Uterus (tissue), 4 donors: ENCODE data around the gene AP1B1. TPM values are rescaled to one million over a fixed set of nuclear protein-coding genes. Genes with fewer than 3 reads are reported as not detected.
"Not testable (repeated sequence)": the region's sequence is repeated elsewhere in the genome, so short reads cannot be mapped to it uniquely, and the experiment has no call there.

Experiments used
- DNase-seq, 2 donors: peaks; one replicate each; pipeline ENCODE4 v3.0.0-alpha.2; 2019 to 2020
- H3K27ac ChIP-seq, 2 donors: fragments of 200-600 bp; sonication (generic); 1 replicate in 1 of 2; 2 replicates in 1 of 2; pipeline ENCODE4 v1.5.1; 2016 to 2018
- H3K27me3 ChIP-seq, 2 donors: fragments of 200-600 bp; sonication (generic); one replicate each; pipeline ENCODE4 v1.5.1; 2018 to 2019; ENCODE audit warnings: control low read depth in 1 of 2
- H3K36me3 ChIP-seq, 2 donors: fragments of 200-600 bp; sonication (generic); one replicate each; pipeline ENCODE4 v1.5.1; 2019; ENCODE audit warnings: control low read depth in 1 of 2
- H3K4me1 ChIP-seq, 2 donors: fragments of 200-600 bp; sonication (generic); one replicate each; pipeline ENCODE4 v1.5.1; 2018 to 2019; ENCODE audit warnings: control low read depth in 1 of 2
- H3K4me3 ChIP-seq, 2 donors: fragments of 200-600 bp; sonication (generic); 1 replicate in 1 of 2; 2 replicates in 1 of 2; pipeline ENCODE4 v1.5.1; 2018 to 2019; ENCODE audit warnings: mild to moderate bottlenecking in 1 of 2
- H3K9me3 ChIP-seq, 2 donors: fragments of 200-600 bp; sonication (generic); one replicate each; pipeline ENCODE4 v1.5.1; 2019; ENCODE audit warnings: control low read depth in 1 of 2
- POLR2A ChIP-seq, 2 donors: fragments of 450-650 bp; IDR thresholded peaks; one replicate each; pipeline ENCODE4 v1.6.1; 2016; ENCODE audit warnings: antibody characterized with exemption in 2 of 2, mild to moderate bottlenecking in 1 of 2, moderate library complexity in 1 of 2
- intact Hi-C: fragments of 100-400 bp; cut with DNase I; formaldehyde crosslinking; loops from one replicate; pipeline ENCODE4 v1.15.1; 2023; ENCODE audit warnings: low total_unique reads
- total RNA-seq, 4 donors: library from RNA; depleted of rRNA in 3 of 4; stranded (reverse); fragments of >200 nt in 3 of 4; gene quantifications; one replicate each; pipeline versions ENCODE4 v1.1.0 to v1.2.4, GENCODE V29; 2014 to 2023
- TF ChIP-seq, protein P1 (sequence below), 4 experiments: fragments of 200-600 bp in 2 of 4; fragments of 450-650 bp in 2 of 4; sonication (generic) in 2 of 4; IDR thresholded peaks; one replicate each; pipeline ENCODE4 v1.5.1; 2016 to 2019; ENCODE audit warnings: antibody characterized with exemption in 4 of 4, mild to moderate bottlenecking in 2 of 4, moderate library complexity in 1 of 4
- donor health status: DM: yes; HTN: yes; CAD: no.

The AP1B1 gene
- total RNA-seq, 4 donors from 2014 or later: 32.3 to 49.6 (median 36.6) TPM

- Histone ChIP-seq H3K4me1 (no peaks in the 10 kb centered on the region), H3K27me3 (no peaks in the 10 kb centered on the region), H3K9me3 (no peaks in the 10 kb centered on the region), H3K36me3 (no peaks in the 10 kb centered on the region), H3K4me3 (no peak overlapping the region), H3K27ac (no peak overlapping the region)
- TF ChIP-seq, protein P1, sequence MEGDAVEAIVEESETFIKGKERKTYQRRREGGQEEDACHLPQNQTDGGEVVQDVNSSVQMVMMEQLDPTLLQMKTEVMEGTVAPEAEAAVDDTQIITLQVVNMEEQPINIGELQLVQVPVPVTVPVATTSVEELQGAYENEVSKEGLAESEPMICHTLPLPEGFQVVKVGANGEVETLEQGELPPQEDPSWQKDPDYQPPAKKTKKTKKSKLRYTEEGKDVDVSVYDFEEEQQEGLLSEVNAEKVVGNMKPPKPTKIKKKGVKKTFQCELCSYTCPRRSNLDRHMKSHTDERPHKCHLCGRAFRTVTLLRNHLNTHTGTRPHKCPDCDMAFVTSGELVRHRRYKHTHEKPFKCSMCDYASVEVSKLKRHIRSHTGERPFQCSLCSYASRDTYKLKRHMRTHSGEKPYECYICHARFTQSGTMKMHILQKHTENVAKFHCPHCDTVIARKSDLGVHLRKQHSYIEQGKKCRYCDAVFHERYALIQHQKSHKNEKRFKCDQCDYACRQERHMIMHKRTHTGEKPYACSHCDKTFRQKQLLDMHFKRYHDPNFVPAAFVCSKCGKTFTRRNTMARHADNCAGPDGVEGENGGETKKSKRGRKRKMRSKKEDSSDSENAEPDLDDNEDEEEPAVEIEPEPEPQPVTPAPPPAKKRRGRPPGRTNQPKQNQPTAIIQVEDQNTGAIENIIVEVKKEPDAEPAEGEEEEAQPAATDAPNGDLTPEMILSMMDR (IDR thresholded peaks at IDR 0.05): no peak
- TF ChIP-seq POLR2A (IDR thresholded peaks at IDR 0.05): no peak
- DNase-seq: no peak
- intact Hi-C loops: no loop called here
Observed at GRCh38 chr22:29380032-29380781, 8.2 kb downstream of the AP1B1 start.

DNA sequence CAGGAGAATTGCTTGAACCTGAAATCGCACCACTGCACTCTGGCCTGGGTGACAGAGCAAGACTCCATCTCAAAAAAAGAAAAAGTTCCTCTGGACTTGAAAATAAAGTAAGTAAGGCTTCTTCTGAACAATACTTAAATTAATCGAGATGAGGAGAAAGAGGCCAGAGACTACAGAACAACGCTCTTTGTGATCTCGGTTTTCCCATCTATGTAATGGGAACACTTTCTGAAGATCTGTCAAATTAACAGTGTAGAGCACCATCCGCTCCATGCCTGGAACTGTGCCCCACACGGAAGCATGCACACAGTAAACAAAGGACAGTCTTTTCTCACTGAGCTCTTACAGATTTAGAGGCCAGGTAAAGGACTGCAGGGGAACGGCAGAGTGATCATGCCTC, 9.1 kb downstream of the AP1B1 start:
- Histone ChIP-seq H3K27me3 (no peaks in the 10 kb centered on the region), H3K27ac (no peak overlapping the region), H3K4me3 (no peak overlapping the region), H3K9me3 (no peaks in the 10 kb centered on the region), H3K4me1 (no peaks in the 10 kb centered on the region), H3K36me3 (no peaks in the 10 kb centered on the region)
- DNase-seq: no peak
- intact Hi-C loops: no loop called here
- TF ChIP-seq, protein P1 (IDR thresholded peaks at IDR 0.05): no peak
- no peak for TF ChIP-seq POLR2A (IDR thresholded peaks at IDR 0.05)

GRCh38 chr22:29377979-29378378, 10.4 kb downstream of the AP1B1 start:
- no peak for DNase-seq
- no peak overlapping the region for H3K4me3 ChIP-seq
- H3K36me3 ChIP-seq: no peaks in the 10 kb centered on the region
- no peak overlapping the region for H3K27ac ChIP-seq
- H3K9me3 ChIP-seq: no peaks in the 10 kb centered on the region
- no peaks in the 10 kb centered on the region for H3K27me3 ChIP-seq
- TF ChIP-seq, protein P1 (IDR thresholded peaks at IDR 0.05): no peak
- TF ChIP-seq POLR2A (IDR thresholded peaks at IDR 0.05): no peak
- intact Hi-C loops: no loop called here
- H3K4me1 ChIP-seq: no peaks in the 10 kb centered on the region

- H3K9me3 ChIP-seq, H3K27me3 ChIP-seq, DNase-seq, H3K4me3 ChIP-seq, H3K27ac ChIP-seq, H3K4me1 ChIP-seq, H3K36me3 ChIP-seq, intact Hi-C loops: not testable (repeated sequence)
Observed at GRCh38 chr22:29376705-29377104, 11.7 kb downstream of the AP1B1 start.

DNA sequence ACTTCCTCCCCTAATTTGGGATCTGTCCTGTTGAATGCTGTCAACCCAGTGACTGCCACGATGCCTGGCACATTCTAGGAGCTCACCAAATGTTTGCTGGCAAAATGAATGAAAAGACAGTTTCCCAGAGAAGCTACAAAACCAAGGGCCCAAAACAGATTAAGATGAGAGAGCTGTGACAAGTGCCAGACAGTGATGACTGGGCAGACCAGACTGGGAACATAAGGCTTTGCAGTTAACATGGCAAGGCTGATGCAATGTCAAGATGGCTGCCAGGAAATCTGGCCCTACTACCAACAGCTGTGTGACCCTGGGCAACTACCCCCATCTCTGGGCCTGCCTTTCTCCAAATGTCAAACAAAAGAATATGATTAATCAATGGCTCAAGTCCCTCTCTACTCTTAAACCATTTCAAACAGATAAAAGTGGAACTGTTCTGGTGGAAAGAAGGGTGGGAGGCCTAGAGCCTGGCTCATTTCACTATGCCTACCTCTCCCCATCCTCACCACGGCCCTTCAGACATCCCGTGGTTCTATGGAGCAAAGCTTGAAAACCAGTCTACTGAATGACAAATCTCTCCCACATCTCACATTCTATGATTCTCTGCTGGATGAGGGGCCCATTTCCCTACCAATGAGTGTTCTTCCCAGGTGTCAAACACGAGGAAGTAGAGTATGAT, 12.8 kb downstream of the AP1B1 start:
- H3K9me3 ChIP-seq: no peaks in the 10 kb centered on the region
- H3K4me3 ChIP-seq: no peak overlapping the region
- no peak for TF ChIP-seq POLR2A (IDR thresholded peaks at IDR 0.05)
- TF ChIP-seq, protein P1 (IDR thresholded peaks at IDR 0.05): no peak
- no peak overlapping the region for H3K27ac ChIP-seq
- no peak for DNase-seq
- H3K36me3 ChIP-seq: no peaks in the 10 kb centered on the region
- no peaks in the 10 kb centered on the region for H3K27me3 ChIP-seq
- H3K4me1 ChIP-seq: no peaks in the 10 kb centered on the region
- intact Hi-C loops: no loop called here

DNA sequence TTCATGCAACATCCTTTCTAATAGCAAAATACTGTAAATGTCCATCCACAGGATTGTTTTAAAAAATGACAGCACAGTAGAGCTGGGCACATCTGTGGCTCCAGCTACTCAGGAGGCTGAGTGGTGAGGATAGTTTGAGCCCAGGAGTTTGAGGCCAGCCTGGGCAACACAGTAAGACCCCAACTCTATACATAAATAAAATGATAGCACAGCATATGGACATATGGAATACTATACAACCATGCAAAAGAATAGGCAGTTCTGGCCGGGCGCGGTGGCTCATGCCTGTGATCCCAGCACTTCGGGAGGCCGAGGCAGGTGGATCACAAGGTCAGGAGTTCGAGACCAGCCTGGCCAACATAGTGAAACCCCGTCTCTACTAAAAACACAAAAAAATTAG, 13.6 kb downstream of the AP1B1 start:
- intact Hi-C loops, H3K9me3 ChIP-seq: not testable (repeated sequence)

More for the DNA sequence above, 13.6 kb downstream of the AP1B1 start:
- H3K27me3 ChIP-seq, DNase-seq, H3K4me3 ChIP-seq, H3K4me1 ChIP-seq, H3K27ac ChIP-seq, H3K36me3 ChIP-seq: not testable (repeated sequence)
